ENCODE data around the gene TLCD1. TPM values are rescaled to one million over a fixed set of nuclear protein-coding genes. Genes with fewer than 3 reads are reported as not detected.

The TLCD1 gene
- polyA plus RNA-seq, 1 experiment = 9.8 TPM

- no peak for DNase-seq (ENCODE audit: low read depth)
- no peaks in the 10 kb centered on the region for H3K36me3 ChIP-seq (ENCODE audit: control insufficient read depth, insufficient read depth, low read length)
- TF ChIP-seq CTCF (IDR thresholded peaks at IDR 0.05; ENCODE audit: insufficient read depth, low read depth, low read length) = no peak
- H3K4me3 ChIP-seq (ENCODE audit: low read depth, low read length) = no peak overlapping the region
- CTCF ChIA-PET = interaction anchor here (1.7 to 10.9 kb wide), 3 partner anchors 15 to 220 kb away, joined by 4 to 416 read pairs (median 5); partner anchors contain the start of gene TRAF4
- POLR2A ChIA-PET = no interaction called here
- no peaks in the 10 kb centered on the region for H3K27me3 ChIP-seq (ENCODE audit: control insufficient read depth, insufficient read depth, low read length)
Measured at GRCh38 chr17:28733346-28733745, 7.3 kb upstream of the TLCD1 start.

GRCh38 chr17:28729950-28730330 lies 3.9 kb upstream of the TLCD1 start:
- no peak for TF ChIP-seq CTCF (IDR thresholded peaks at IDR 0.05; ENCODE audit: insufficient read depth, low read depth, low read length)
- H3K36me3 ChIP-seq (ENCODE audit: control insufficient read depth, insufficient read depth, low read length) = no peaks in the 10 kb centered on the region
- no peaks in the 10 kb centered on the region for H3K27me3 ChIP-seq (ENCODE audit: control insufficient read depth, insufficient read depth, low read length)
- ChIA-PET POLR2A (no interaction called here), CTCF (interaction anchor here (10.9 kb wide), 1 partner anchor 18 kb away, joined by 416 read pairs; the partner anchor contains the start of gene TRAF4)
- no peak for DNase-seq (ENCODE audit: low read depth)
- H3K4me3 ChIP-seq (ENCODE audit: low read depth, low read length) = no peak overlapping the region

- TF ChIP-seq CTCF (IDR thresholded peaks at IDR 0.05; ENCODE audit: insufficient read depth, low read depth, low read length) = no peak
- CTCF ChIA-PET = interaction anchor here (0.7 to 10.9 kb wide), 13 partner anchors 10 to 388 kb away, joined by 3 to 416 read pairs (median 9); partner anchors contain the start of genes PHF12, RPL23A and TRAF4
Measured at GRCh38 chr17:28728364-28729200, 2.5 kb upstream of the TLCD1 start, which contains the start of gene NEK8. TSS of gene NEK8 (plus strand) at chr17:28728788. CDS start at chr17:28728814, 26 bp downstream.

GRCh38 chr17:28726627-28727491 lies 826 bp upstream of the TLCD1 start:
- ChIA-PET POLR2A (interaction anchor here (1.7 kb wide), 1 partner anchor 23 kb away, joined by 19 read pairs; no protein-coding TSS in a partner anchor), CTCF (interaction anchor here (0.6 to 10.9 kb wide), 49 partner anchors 8 to 397 kb away, joined by 3 to 416 read pairs (median 5); partner anchors contain the start of genes DHRS13, FAM222B, PHF12 and PROCA1)
- peak; percentile 99 for TF ChIP-seq CTCF (IDR thresholded peaks at IDR 0.05; ENCODE audit: insufficient read depth, low read depth, low read length)
- Histone ChIP-seq H3K36me3 (ENCODE audit: control insufficient read depth, insufficient read depth, low read length) (peaks cover 15% of the 10 kb centered on the region), H3K27me3 (ENCODE audit: control insufficient read depth, insufficient read depth, low read length) (no peaks in the 10 kb centered on the region), H3K4me3 (ENCODE audit: low read depth, low read length) (peak overlapping the region; percentile 71)
- peak; percentile 65 for DNase-seq (ENCODE audit: low read depth)

More at GRCh38 chr17:28728364-28729200, 2.5 kb upstream of the TLCD1 start, which contains the start of gene NEK8:
- peaks cover 5% of the 10 kb centered on the region for H3K36me3 ChIP-seq (ENCODE audit: control insufficient read depth, insufficient read depth, low read length)
- POLR2A ChIA-PET = interaction anchor here (0.6 to 1.0 kb wide), 4 partner anchors 9 to 528 kb away, joined by 3 to 7 read pairs (median 4); partner anchors contain the start of gene RPL23A
- H3K4me3 ChIP-seq (ENCODE audit: low read depth, low read length) = peak within 1 kb of the TSS; percentile 75
- peak; percentile 70 for DNase-seq (ENCODE audit: low read depth)
- H3K27me3 ChIP-seq (ENCODE audit: control insufficient read depth, insufficient read depth, low read length) = no peaks in the 10 kb centered on the region

All from BJ (cell line).